ENCODE measurements around the gene IFT57. TPM values are rescaled to one million over a fixed set of nuclear protein-coding genes. Genes with fewer than 3 reads are reported as not detected.

Gene IFT57
- total and polyA plus RNA-seq, 10 of the 15 experiments (the other 5 are each of a cell fraction or from before 2014, with no cell fraction given) = 1.8 to 25.0 (median 7.5) TPM

DNA sequence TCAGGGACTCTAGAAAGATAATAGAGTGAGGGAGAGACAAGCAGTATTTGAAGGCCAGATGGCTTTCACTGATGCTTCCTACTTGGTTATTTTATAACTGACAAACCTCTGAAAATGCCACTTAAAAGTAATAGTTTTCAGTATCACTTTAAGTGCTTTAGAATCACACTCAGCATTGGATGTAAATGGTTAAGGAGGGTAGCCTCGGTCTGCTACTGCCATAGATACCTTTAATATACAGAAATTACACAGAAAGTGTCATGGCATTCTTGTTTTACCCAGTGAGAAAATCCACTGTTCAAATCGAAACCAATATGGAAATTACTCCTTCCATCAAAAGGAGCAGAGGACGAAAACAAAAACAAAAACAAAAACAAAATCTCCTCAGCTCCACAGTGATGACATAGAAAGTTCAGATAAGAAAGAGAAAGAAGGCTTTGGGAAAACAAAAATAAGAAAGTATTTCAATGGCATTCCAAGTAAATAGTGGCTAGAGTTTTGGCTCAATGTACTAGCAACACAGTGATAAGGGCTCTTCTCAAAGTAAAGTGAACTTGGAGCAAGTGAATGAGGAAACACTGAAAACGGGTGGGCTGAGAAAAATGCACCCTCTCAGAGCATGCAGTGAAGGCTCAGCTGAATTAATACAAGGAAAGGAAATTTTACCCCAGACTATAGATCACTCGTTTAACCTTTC lies 88.2 kb downstream of the IFT57 start:
- BruUV-seq (replicated peaks) = no TSS peak
- no peaks in the 10 kb centered on the region for H4K20me1 ChIP-seq (ENCODE audit: control insufficient read depth, insufficient read depth)
- ChIA-PET CTCF (interaction anchor here (1.1 to 1.4 kb wide), 4 partner anchors 20 to 271 kb away, joined by 3 to 5 read pairs (median 4); partner anchors contain the start of gene IFT57), POLR2A (interaction anchor here (1.0 to 1.8 kb wide), 3 partner anchors 9 to 44 kb away, joined by 3 to 5 read pairs (median 5); no protein-coding TSS in a partner anchor), RAD21 (ENCODE audit: unreplicated experiment) (interaction anchor here (0.9 to 2.3 kb wide), 3 partner anchors 8 to 54 kb away, joined by 3 to 8 read pairs (median 4); no protein-coding TSS in a partner anchor), SMC1A (ENCODE audit: uncharacterized antibody, unreplicated experiment) (interaction anchor here (0.6 to 3.2 kb wide), 9 partner anchors 8 to 86 kb away, joined by 3 to 12 read pairs (median 4); no protein-coding TSS in a partner anchor)
- H3K27me3 ChIP-seq (replicated peaks in 1 of 2; ENCODE audit: control insufficient read depth in 2 of 2, insufficient read depth in 2 of 2, low read length in 1 of 2) = no peaks in the 10 kb centered on the region
- H3K9me3 ChIP-seq (replicated peaks; ENCODE audit: control insufficient read depth, insufficient read depth, low read length) = no peaks in the 10 kb centered on the region
- 0 out of 2 replicates have a peak overlapping the region, but pooled peaks have one; percentile 4 for H3K9ac ChIP-seq (ENCODE audit: control insufficient read depth, insufficient read depth, low read length)
- in situ Hi-C loops (cut with MboI) = no loop called here
- TF ChIP-seq ZSCAN29 (IDR thresholded peaks at IDR 0.05) (no peak), JUNB (IDR thresholded peaks at IDR 0.05) (peak; percentile 15; the same call in 1 of the 2 replicates)
- FAIRE-seq (no peak), ATAC-seq (peak; percentile 65), DNase-seq (ENCODE audit: low read depth, low spot score) (no peak)
- H3K79me2 ChIP-seq (ENCODE audit: control insufficient read depth, insufficient read depth, low read length) = peaks cover 51% of the 10 kb centered on the region
- intact Hi-C loops (cut with micrococcal nuclease; ENCODE audit: unreplicated experiment) = no loop called here
- peak overlapping the region; percentile 64; the same call in 1 of the 2 replicates for H3K27ac ChIP-seq (ENCODE audit: control insufficient read depth, insufficient read depth)
- peaks cover 0 to 24% of the 10 kb centered on the region in 2 experiments; a peak in 1 of 4 replicates for H3K36me3 ChIP-seq (ENCODE audit: control insufficient read depth in 2 of 2, insufficient read depth in 2 of 2, low read length in 1 of 2)
- WGBS (ENCODE audit: insufficient coverage, insufficient replicate concordance, low lambda C conversion rate, missing lambda C conversion rate) = 1% methylated on average over 5 of the region's 5 CpGs
- H3K4me1 ChIP-seq (ENCODE audit: control insufficient read depth, insufficient read depth, low read length) = peaks cover 47% of the 10 kb centered on the region
- H3K4me2 ChIP-seq (ENCODE audit: control insufficient read depth, insufficient read depth) = peak overlapping the region; percentile 43
- H3K4me3 ChIP-seq = peak overlapping the region; percentile 29; the same call in 1 of the 2 replicates
- H2AFZ ChIP-seq (ENCODE audit: control insufficient read depth, low read depth, low read length) = no peak overlapping the region

DNA sequence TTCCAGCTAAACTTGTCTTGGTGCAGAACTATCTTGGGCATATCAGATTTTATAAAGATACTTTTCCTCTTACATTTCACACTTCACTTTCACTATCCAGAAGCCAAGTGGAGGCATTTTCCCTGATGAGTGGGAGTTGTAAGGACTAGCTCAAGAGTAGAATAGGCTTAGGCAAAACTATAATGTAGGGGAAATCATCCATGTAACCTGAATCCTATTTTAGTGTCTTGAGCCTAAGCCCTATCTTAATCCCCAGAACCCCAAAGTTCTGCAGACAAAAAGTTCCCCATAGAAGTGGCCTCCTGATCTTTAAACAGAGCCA lies 89.2 kb downstream of the IFT57 start:
- TF ChIP-seq IRF4 (IDR thresholded peaks at IDR 0.05; ENCODE audit: low read depth, low read length) (no peak), E2F4 (IDR thresholded peaks at IDR 0.05; ENCODE audit: low read depth, low read length) (no peak), RELB (IDR thresholded peaks at IDR 0.05; ENCODE audit: low read depth) (no peak), JUND (IDR thresholded peaks at IDR 0.05; ENCODE audit: low read depth, low read length) (no peak), POLR2A (IDR thresholded peaks at IDR 0.05; ENCODE audit: low read depth, low read length) (no peak), RBBP5 (conservative IDR thresholded peaks at IDR 0.05) (no peak), IKZF1 (conservative IDR thresholded peaks at IDR 0.05) (no peak), YY1 (IDR thresholded peaks at IDR 0.05; ENCODE audit: low read depth, low read length) (no peak), CBFB (IDR thresholded peaks at IDR 0.05; ENCODE audit: low read depth) (no peak), WRNIP1 (IDR thresholded peaks at IDR 0.05; ENCODE audit: borderline replicate concordance, low read depth, low read length) (no peak), SIX5 (IDR thresholded peaks at IDR 0.05; ENCODE audit: low read depth, low read length, severe bottlenecking) (no peak), ESRRA (IDR thresholded peaks at IDR 0.05; ENCODE audit: low read length) (no peak), RAD21 (IDR thresholded peaks at IDR 0.05; ENCODE audit: insufficient read depth, low read depth, low read length) (no peak)
- ChIA-PET RAD21 (ENCODE audit: unreplicated experiment) (interaction anchor here (0.7 to 2.3 kb wide), 4 partner anchors 32 to 57 kb away, joined by 3 to 8 read pairs (median 3); no protein-coding TSS in a partner anchor), POLR2A (interaction anchor here (0.6 to 1.8 kb wide), 4 partner anchors 8 to 43 kb away, joined by 3 to 5 read pairs (median 4); no protein-coding TSS in a partner anchor), CTCF (interaction anchor here (1.0 to 1.6 kb wide), 6 partner anchors 21 to 343 kb away, joined by 3 to 5 read pairs (median 4); partner anchors contain the start of gene IFT57), SMC1A (ENCODE audit: uncharacterized antibody, unreplicated experiment) (interaction anchor here (0.7 to 3.2 kb wide), 10 partner anchors 20 to 45 kb away, joined by 3 to 12 read pairs (median 4); no protein-coding TSS in a partner anchor)
- no peaks in the 10 kb centered on the region for H4K20me1 ChIP-seq (ENCODE audit: control insufficient read depth, insufficient read depth)
- in situ Hi-C loops (cut with MboI) = no loop called here
- H3K4me1 ChIP-seq (ENCODE audit: control insufficient read depth, insufficient read depth, low read length) = peaks cover 51% of the 10 kb centered on the region
- no peaks in the 10 kb centered on the region for H3K27me3 ChIP-seq (replicated peaks in 1 of 2; ENCODE audit: control insufficient read depth in 2 of 2, insufficient read depth in 2 of 2, low read length in 1 of 2)
- H3K4me3 ChIP-seq = peak overlapping the region; percentile 29; the same call in 1 of the 2 replicates
- FAIRE-seq = no peak
- H3K9me3 ChIP-seq (replicated peaks; ENCODE audit: control insufficient read depth, insufficient read depth, low read length) = no peaks in the 10 kb centered on the region; the same call in 2 of the 3 replicates
- H3K27ac ChIP-seq (ENCODE audit: control insufficient read depth, insufficient read depth) = peak overlapping the region; percentile 64
- peaks cover 61% of the 10 kb centered on the region for H3K79me2 ChIP-seq (ENCODE audit: control insufficient read depth, insufficient read depth, low read length)
- H3K4me2 ChIP-seq (ENCODE audit: control insufficient read depth, insufficient read depth) = peak overlapping the region; percentile 43
- H2AFZ ChIP-seq (ENCODE audit: control insufficient read depth, low read depth, low read length) = no peak overlapping the region
- no peak for ATAC-seq
- DNase-seq (ENCODE audit: low read depth, low spot score) = no peak
- H3K9ac ChIP-seq (ENCODE audit: control insufficient read depth, insufficient read depth, low read length) = no peak overlapping the region
- H3K36me3 ChIP-seq (ENCODE audit: control insufficient read depth in 2 of 2, insufficient read depth in 2 of 2, low read length in 1 of 2) = peaks cover 0 to 19% of the 10 kb centered on the region in 2 experiments; a peak in 1 of 4 replicates
- no TSS peak for BruUV-seq (replicated peaks)
- intact Hi-C loops (cut with micrococcal nuclease; ENCODE audit: unreplicated experiment) = no loop called here
